Caco-2 (cell line): ENCODE data around the gene HTR5A. TPM values are rescaled to one million over a fixed set of nuclear protein-coding genes. Genes with fewer than 3 reads are reported as not detected.

Experiments
- BruUV-seq: library from RNA; stranded (reverse); fragments of 400-500 nt; replicated peaks from 2 replicates; lab custom pipeline; 2021; lab: Mats Ljungman, UMichigan
- CTCF ChIA-PET: fragments of 300-600 bp; sonication (Branson Sonifier 250); formaldehyde crosslinking; loops from one replicate; lab custom pipeline; 2022; ENCODE audit warnings: antibody characterized with exemption; lab: Charles Lee
- POLR2A ChIA-PET: fragments of 300-600 bp; sonication (Branson Sonifier 250); formaldehyde crosslinking; loops from one replicate; lab custom pipeline; 2022; ENCODE audit warnings: antibody characterized with exemption; lab: Charles Lee
- DNase-seq, 2 experiments: peaks; one replicate each; pipeline versions ENCODE4 v3.0.0 to v3.0.0-alpha.2; 2020 to 2022
- H3K27me3 ChIP-seq: replicated peaks from 2 replicates; pipeline ENCODE4 v1.6.0; 2011; ENCODE audit warnings: low read length; ENCODE audit not compliant: control insufficient read depth, insufficient read depth
- H3K36me3 ChIP-seq: 2 replicates; pipeline ENCODE4 v1.5.1; 2011; ENCODE audit warnings: low read length; ENCODE audit not compliant: control insufficient read depth, insufficient read depth
- H3K4me1 ChIP-seq: fragments of 250-450 bp; sonication (Bioruptor Pico); 2 replicates; pipeline ENCODE4 v1.5.1; 2020; ENCODE audit warnings: mild to moderate bottlenecking
- H3K4me3 ChIP-seq: 2 replicates; pipeline ENCODE4 v1.5.1; 2011; ENCODE audit warnings: low read depth, mild to moderate bottlenecking, control low read depth, low read length
- H3K9me3 ChIP-seq: fragments of 250-450 bp; sonication (Bioruptor Pico); 2 replicates; pipeline ENCODE4 v1.5.1; 2020; ENCODE audit warnings: mild to moderate bottlenecking, moderate library complexity
- H3K27ac Mint-ChIP-seq: one replicate; pipeline ENCODE4 v1.8.0; 2022; ENCODE audit warnings: mixed read lengths; ENCODE audit not compliant: unreplicated experiment
- H3K27me3 Mint-ChIP-seq: one replicate; pipeline ENCODE4 v1.8.0; 2022; ENCODE audit warnings: mixed read lengths; ENCODE audit not compliant: insufficient read depth, unreplicated experiment
- H3K36me3 Mint-ChIP-seq: one replicate; pipeline ENCODE4 v1.8.0; 2022; ENCODE audit warnings: mild to moderate bottlenecking, mixed read lengths; ENCODE audit not compliant: insufficient read depth, unreplicated experiment
- H3K4me1 Mint-ChIP-seq: one replicate; pipeline ENCODE4 v1.8.0; 2022; ENCODE audit warnings: low read depth, mixed read lengths; ENCODE audit not compliant: unreplicated experiment
- H3K4me3 Mint-ChIP-seq: one replicate; pipeline ENCODE4 v1.8.0; 2022; ENCODE audit warnings: mild to moderate bottlenecking, moderate library complexity, mixed read lengths; ENCODE audit not compliant: unreplicated experiment
- H3K9me3 Mint-ChIP-seq: one replicate; pipeline ENCODE4 v1.8.0; 2022; ENCODE audit warnings: mixed read lengths; ENCODE audit not compliant: unreplicated experiment
- CTCF ChIP-seq, 2 experiments: fragments of 200-600 bp in 1 of 2; IDR thresholded peaks; 1 replicate in 1 of 2; 2 replicates in 1 of 2; pipeline versions ENCODE4 v1.5.1 to v1.8.0; 2011 to 2022; ENCODE audit warnings: antibody characterized with exemption in 1 of 2, control low read depth in 1 of 2, inconsistent platforms in 1 of 2, low read depth in 1 of 2, low read length in 1 of 2, mild to moderate bottlenecking in 1 of 2, moderate library complexity in 1 of 2; ENCODE audit not compliant: insufficient read depth in 1 of 2, severe bottlenecking in 1 of 2, unreplicated experiment in 1 of 2
- intact Hi-C: fragments of 100-400 bp; cut with micrococcal nuclease; formaldehyde crosslinking; loops from one replicate; pipeline ENCODE4 v1.10.0; 2022; ENCODE audit not compliant: unreplicated experiment
- total RNA-seq: library from RNA; stranded (reverse); gene quantifications from 2 replicates; pipeline ENCODE4 v1.2.3, GENCODE V29; 2022

The HTR5A gene
- total RNA-seq, 1 experiment from 2014 or later = not detected

GRCh38 chr7:155123413-155123812, 53.3 kb downstream of the HTR5A start:
- H3K4me1 Mint-ChIP-seq = no peaks in the 10 kb centered on the region
- H3K36me3 ChIP-seq = no peaks in the 10 kb centered on the region; the same call in 1 of the 2 replicates
- H3K9me3 ChIP-seq = peaks cover 19% of the 10 kb centered on the region
- POLR2A ChIA-PET = no interaction called here
- no peak overlapping the region for H3K27ac Mint-ChIP-seq
- no TSS peak for BruUV-seq
- H3K4me3 ChIP-seq = no peak overlapping the region
- DNase-seq = no peak
- no peaks in the 10 kb centered on the region for H3K36me3 Mint-ChIP-seq
- no peak overlapping the region for H3K4me3 Mint-ChIP-seq
- peaks cover 2% of the 10 kb centered on the region for H3K27me3 Mint-ChIP-seq
- no peaks in the 10 kb centered on the region for H3K4me1 ChIP-seq
- no peak for TF ChIP-seq CTCF (IDR thresholded peaks at IDR 0.05; ENCODE audit: insufficient read depth in 1 of 2, low read depth in 1 of 2, low read length in 1 of 2, severe bottlenecking in 1 of 2, unreplicated experiment in 1 of 2)
- intact Hi-C loops = no loop called here
- H3K9me3 Mint-ChIP-seq = peaks cover 20% of the 10 kb centered on the region
- CTCF ChIA-PET = no interaction called here
- no peaks in the 10 kb centered on the region for H3K27me3 ChIP-seq

DNA sequence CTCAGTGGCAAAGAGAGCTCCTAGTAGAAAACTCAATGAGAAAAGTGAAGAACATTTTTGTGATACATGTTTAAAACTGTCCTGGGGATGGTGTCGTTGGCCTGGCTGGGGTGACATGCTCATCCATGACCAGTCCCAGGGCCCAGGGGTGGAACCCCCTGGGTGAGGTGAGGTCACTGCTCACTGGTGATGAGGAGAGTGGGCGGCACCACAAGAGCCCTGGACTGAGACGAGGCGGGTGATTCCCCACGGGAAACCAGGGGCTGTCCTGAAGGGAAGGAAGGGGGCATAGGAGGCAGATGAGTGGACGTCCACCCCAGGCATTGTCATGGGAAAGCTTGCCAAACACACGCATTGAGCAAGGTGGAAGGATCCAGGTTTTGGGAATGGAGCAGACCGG, 54.6 kb downstream of the HTR5A start:
- Histone ChIP-seq H3K4me3 (no peak overlapping the region), H3K4me1 (no peaks in the 10 kb centered on the region), H3K36me3 (no peaks in the 10 kb centered on the region; the same call in 1 of the 2 replicates), H3K9me3 (peaks cover 19% of the 10 kb centered on the region), H3K27me3 (no peaks in the 10 kb centered on the region)
- BruUV-seq = no TSS peak
- DNase-seq = no peak
- Mint-ChIP-seq H3K27me3 (no peaks in the 10 kb centered on the region), H3K9me3 (peaks cover 14% of the 10 kb centered on the region), H3K4me3 (no peak overlapping the region), H3K27ac (no peak overlapping the region), H3K36me3 (no peaks in the 10 kb centered on the region), H3K4me1 (no peaks in the 10 kb centered on the region)
- intact Hi-C loops = no loop called here
- ChIA-PET POLR2A (no interaction called here), CTCF (no interaction called here)
- TF ChIP-seq CTCF (IDR thresholded peaks at IDR 0.05; ENCODE audit: insufficient read depth in 1 of 2, low read depth in 1 of 2, low read length in 1 of 2, severe bottlenecking in 1 of 2, unreplicated experiment in 1 of 2) = no peak

DNA sequence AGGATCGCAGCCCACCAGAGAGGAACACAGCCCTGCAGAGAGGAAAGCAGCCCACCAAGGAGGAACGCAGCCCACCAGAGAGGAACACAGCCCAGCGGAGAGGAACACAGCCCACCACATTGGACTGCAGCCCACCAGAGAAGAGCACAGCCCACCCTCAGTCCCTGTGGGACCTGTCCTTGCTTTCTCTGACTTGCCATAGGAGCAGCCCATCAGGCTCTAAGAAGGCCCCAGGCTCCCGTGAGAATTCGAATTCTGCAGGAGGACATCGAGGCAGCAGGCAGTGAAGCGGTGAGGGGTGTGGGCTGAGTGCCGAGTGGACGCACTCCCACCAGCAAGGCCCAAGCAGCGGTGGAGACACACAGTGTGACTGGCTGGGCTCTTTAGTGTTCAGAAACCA, 59.1 kb downstream of the HTR5A start:
- H3K36me3 ChIP-seq = no peaks in the 10 kb centered on the region

More for the DNA sequence above, 59.1 kb downstream of the HTR5A start:
- Mint-ChIP-seq H3K4me3 (no peak overlapping the region), H3K36me3 (no peaks in the 10 kb centered on the region), H3K27me3 (peaks cover 4% of the 10 kb centered on the region), H3K4me1 (no peaks in the 10 kb centered on the region), H3K9me3 (no peaks in the 10 kb centered on the region), H3K27ac (no peak overlapping the region)
- Histone ChIP-seq H3K9me3 (peaks cover 8% of the 10 kb centered on the region), H3K4me3 (no peak overlapping the region), H3K27me3 (no peaks in the 10 kb centered on the region), H3K4me1 (no peaks in the 10 kb centered on the region)
- ChIA-PET POLR2A (no interaction called here), CTCF (interaction anchor here (0.6 kb wide), 1 partner anchor 82 kb away, joined by 3 read pairs; no protein-coding TSS in a partner anchor)
- no peak for TF ChIP-seq CTCF (IDR thresholded peaks at IDR 0.05; ENCODE audit: insufficient read depth in 1 of 2, low read depth in 1 of 2, low read length in 1 of 2, severe bottlenecking in 1 of 2, unreplicated experiment in 1 of 2)
- intact Hi-C loops = no loop called here
- DNase-seq = no peak
- no TSS peak for BruUV-seq
